Measurements from ENCODE around the gene CDC37. TPM values are rescaled to one million over a fixed set of nuclear protein-coding genes. Genes with fewer than 3 reads are reported as not detected.

CDC37 gene
- total RNA-seq, 2 donors from 2014 or later = 148 to 172 TPM

DNA sequence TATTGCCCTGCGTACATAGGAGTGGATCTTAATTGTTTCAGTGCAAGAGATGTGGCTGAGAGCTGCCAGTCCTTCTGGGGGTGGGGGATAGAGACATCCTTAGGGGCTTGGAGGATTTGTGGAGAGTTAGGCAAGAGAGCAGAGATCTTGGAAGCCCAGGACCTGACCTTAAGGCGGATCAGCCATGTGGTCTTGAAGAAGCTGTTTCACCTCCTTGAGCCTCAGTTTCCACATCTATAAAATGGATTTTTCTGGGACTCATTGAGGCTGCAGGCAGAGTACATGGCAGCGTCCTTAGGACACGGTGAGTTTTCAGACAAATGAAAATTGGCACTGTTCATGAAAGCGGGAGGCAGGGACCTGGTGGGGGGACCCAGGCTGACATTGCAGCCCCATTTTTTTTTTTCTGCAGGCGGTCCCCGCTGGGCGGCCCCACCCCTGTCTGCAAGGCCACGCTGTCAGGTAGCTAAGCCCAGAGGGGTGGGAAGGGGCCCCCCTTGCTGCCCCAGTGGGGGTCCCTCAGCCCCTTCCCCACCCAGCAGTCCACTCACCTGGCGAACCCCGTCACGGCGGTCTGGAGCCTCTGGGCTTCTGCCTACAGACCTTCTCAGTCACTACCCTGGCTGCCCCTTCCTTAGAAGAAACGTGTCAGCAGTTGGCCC is 47.0 kb upstream of the CDC37 start:
- no peaks in the 10 kb centered on the region for H3K36me3 Mint-ChIP-seq (ENCODE audit: low read depth)
- Histone ChIP-seq H3K4me1 (ENCODE audit: control insufficient read depth, insufficient read depth, low read length) (no peaks in the 10 kb centered on the region), H3K27ac (ENCODE audit: low read depth, low read length) (no peak overlapping the region), H3K4me3 (ENCODE audit: low read length) (no peak overlapping the region), H3K9me3 (ENCODE audit: control insufficient read depth, low read length) (no peaks in the 10 kb centered on the region), H3K36me3 (ENCODE audit: control insufficient read depth, insufficient read depth, low read length) (no peaks in the 10 kb centered on the region), H3K9ac (ENCODE audit: extremely low read depth, low read length, poor library complexity, severe bottlenecking) (no peak overlapping the region), H3K27me3 (ENCODE audit: control insufficient read depth, insufficient read depth, low read length, poor library complexity, severe bottlenecking) (no peaks in the 10 kb centered on the region)
- H3K27ac Mint-ChIP-seq = no peak overlapping the region
- H3K27me3 Mint-ChIP-seq (ENCODE audit: insufficient read depth) = peaks cover 14% of the 10 kb centered on the region
- no peak for DNase-seq
- no peak overlapping the region for H3K4me3 Mint-ChIP-seq
- TF ChIP-seq, protein P1, sequence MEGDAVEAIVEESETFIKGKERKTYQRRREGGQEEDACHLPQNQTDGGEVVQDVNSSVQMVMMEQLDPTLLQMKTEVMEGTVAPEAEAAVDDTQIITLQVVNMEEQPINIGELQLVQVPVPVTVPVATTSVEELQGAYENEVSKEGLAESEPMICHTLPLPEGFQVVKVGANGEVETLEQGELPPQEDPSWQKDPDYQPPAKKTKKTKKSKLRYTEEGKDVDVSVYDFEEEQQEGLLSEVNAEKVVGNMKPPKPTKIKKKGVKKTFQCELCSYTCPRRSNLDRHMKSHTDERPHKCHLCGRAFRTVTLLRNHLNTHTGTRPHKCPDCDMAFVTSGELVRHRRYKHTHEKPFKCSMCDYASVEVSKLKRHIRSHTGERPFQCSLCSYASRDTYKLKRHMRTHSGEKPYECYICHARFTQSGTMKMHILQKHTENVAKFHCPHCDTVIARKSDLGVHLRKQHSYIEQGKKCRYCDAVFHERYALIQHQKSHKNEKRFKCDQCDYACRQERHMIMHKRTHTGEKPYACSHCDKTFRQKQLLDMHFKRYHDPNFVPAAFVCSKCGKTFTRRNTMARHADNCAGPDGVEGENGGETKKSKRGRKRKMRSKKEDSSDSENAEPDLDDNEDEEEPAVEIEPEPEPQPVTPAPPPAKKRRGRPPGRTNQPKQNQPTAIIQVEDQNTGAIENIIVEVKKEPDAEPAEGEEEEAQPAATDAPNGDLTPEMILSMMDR (conservative IDR thresholded peaks at IDR 0.05) = no peak
- WGBS, 2 experiments (ENCODE audit: insufficient coverage in 1 of 2, insufficient read length in 1 of 2) = 93 to 95% methylated on average over 7 to 14 of the region's 14 CpGs
- H3K4me1 Mint-ChIP-seq = no peaks in the 10 kb centered on the region
- no peaks in the 10 kb centered on the region for H3K9me3 Mint-ChIP-seq

DNA sequence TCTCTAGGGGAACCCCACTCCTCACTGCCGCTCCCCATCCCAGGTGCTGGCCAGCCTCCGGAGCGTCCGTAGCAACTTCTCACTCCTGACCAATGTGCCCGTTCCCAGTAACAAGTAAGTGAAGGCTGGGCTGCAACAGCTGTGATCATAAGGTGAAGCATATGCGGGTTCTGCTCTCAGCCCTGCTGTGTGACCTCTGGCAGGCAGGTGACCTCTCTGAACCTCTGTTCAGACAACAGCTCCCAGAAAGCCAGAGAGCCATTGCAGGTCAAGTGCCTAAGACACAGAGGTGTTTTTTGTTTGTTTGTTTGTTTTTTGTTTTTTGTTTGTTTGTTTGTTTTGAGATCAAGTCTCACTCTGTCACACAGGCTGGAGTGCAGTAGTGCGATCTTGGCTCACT is 45.7 kb upstream of the CDC37 start:
- no peaks in the 10 kb centered on the region for H3K4me1 Mint-ChIP-seq
- no peak overlapping the region for H3K4me3 Mint-ChIP-seq
- H3K36me3 ChIP-seq (ENCODE audit: control insufficient read depth, insufficient read depth, low read length) = no peaks in the 10 kb centered on the region
- H3K27ac ChIP-seq (ENCODE audit: low read depth, low read length) = no peak overlapping the region
- no peaks in the 10 kb centered on the region for H3K9me3 ChIP-seq (ENCODE audit: control insufficient read depth, low read length)
- no peaks in the 10 kb centered on the region for H3K4me1 ChIP-seq (ENCODE audit: control insufficient read depth, insufficient read depth, low read length)
- no peaks in the 10 kb centered on the region for H3K9me3 Mint-ChIP-seq
- H3K27me3 Mint-ChIP-seq (ENCODE audit: insufficient read depth) = peaks cover 14% of the 10 kb centered on the region
- H3K27me3 ChIP-seq (ENCODE audit: control insufficient read depth, insufficient read depth, low read length, poor library complexity, severe bottlenecking) = no peaks in the 10 kb centered on the region
- no peaks in the 10 kb centered on the region for H3K36me3 Mint-ChIP-seq (ENCODE audit: low read depth)
- DNase-seq = no peak
- no peak overlapping the region for H3K9ac ChIP-seq (ENCODE audit: extremely low read depth, low read length, poor library complexity, severe bottlenecking)
- H3K4me3 ChIP-seq (ENCODE audit: low read length) = no peak overlapping the region
- H3K27ac Mint-ChIP-seq = no peak overlapping the region
- WGBS, 2 experiments (ENCODE audit: insufficient coverage in 1 of 2, insufficient read length in 1 of 2) = 94 to 95% methylated on average over 6 to 7 of the region's 7 CpGs
- TF ChIP-seq, protein P1 (conservative IDR thresholded peaks at IDR 0.05) = no peak

DNA sequence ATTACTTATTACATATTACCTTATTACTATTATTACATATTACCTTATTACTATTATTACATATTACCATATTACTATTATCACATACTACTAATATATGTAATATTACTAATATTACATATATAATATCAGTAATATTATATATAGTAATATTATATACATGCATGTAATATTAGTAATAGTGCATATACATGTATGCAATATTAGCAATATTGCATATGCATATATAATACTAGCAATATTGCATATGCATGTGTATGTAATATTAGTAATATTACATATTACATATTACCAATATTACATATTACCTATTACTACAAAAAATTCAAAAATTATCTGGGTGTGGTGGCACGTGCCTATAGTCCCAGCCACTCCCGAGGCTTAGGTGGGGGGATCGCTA is 39.4 kb upstream of the CDC37 start:
- no peaks in the 10 kb centered on the region for H3K4me1 ChIP-seq (ENCODE audit: control insufficient read depth, insufficient read depth, low read length)
- WGBS, 2 experiments (ENCODE audit: insufficient coverage in 1 of 2, insufficient read length in 1 of 2) = 93 to 100% methylated on average over 2 to 3 of the region's 3 CpGs

More for the DNA sequence above, 39.4 kb upstream of the CDC37 start:
- Histone ChIP-seq H3K9ac (ENCODE audit: extremely low read depth, low read length, poor library complexity, severe bottlenecking) (no peak overlapping the region), H3K36me3 (ENCODE audit: control insufficient read depth, insufficient read depth, low read length) (no peaks in the 10 kb centered on the region), H3K4me3 (ENCODE audit: low read length) (no peak overlapping the region), H3K9me3 (ENCODE audit: control insufficient read depth, low read length) (no peaks in the 10 kb centered on the region), H3K27me3 (ENCODE audit: control insufficient read depth, insufficient read depth, low read length, poor library complexity, severe bottlenecking) (no peaks in the 10 kb centered on the region), H3K27ac (ENCODE audit: low read depth, low read length) (no peak overlapping the region)
- no peak for DNase-seq
- TF ChIP-seq, protein P1 (conservative IDR thresholded peaks at IDR 0.05) = no peak
- no peaks in the 10 kb centered on the region for H3K36me3 Mint-ChIP-seq (ENCODE audit: low read depth)
- no peaks in the 10 kb centered on the region for H3K9me3 Mint-ChIP-seq
- peaks cover 2% of the 10 kb centered on the region for H3K27me3 Mint-ChIP-seq (ENCODE audit: insufficient read depth)
- H3K27ac Mint-ChIP-seq = no peak overlapping the region
- no peaks in the 10 kb centered on the region for H3K4me1 Mint-ChIP-seq
- H3K4me3 Mint-ChIP-seq = no peak overlapping the region
